ENCODE measurements around the gene TRMT2A. TPM values are rescaled to one million over a fixed set of nuclear protein-coding genes. Genes with fewer than 3 reads are reported as not detected.

TRMT2A gene
- total and polyA plus RNA-seq, 2 of the 8 experiments (the other 6 are each of a cell fraction or from before 2014, with no cell fraction given), result 44.9 to 50.3 TPM

- Histone ChIP-seq H4K20me1 (replicated peaks in 1 of 2; ENCODE audit: control insufficient read depth in 1 of 2, insufficient read depth in 2 of 2, low read length in 2 of 2) (peaks cover 0 to under 1% of the 10 kb centered on the region in 2 experiments), H2BK20ac (ENCODE audit: low read length) (no peak overlapping the region), H2AK5ac (ENCODE audit: low read depth, low read length) (no peak overlapping the region), H3K9me3 (ENCODE audit: insufficient read depth in 2 of 2, low read depth in 1 of 2, low read length in 1 of 2) (no peaks in the 10 kb centered on the region), H2BK5ac (ENCODE audit: low read depth, low read length) (no peak overlapping the region), H3K4ac (replicated peaks; ENCODE audit: insufficient read length, low read depth, low read length) (no peak overlapping the region), H4K8ac (ENCODE audit: extremely low read depth, insufficient read depth, low read length) (no peak overlapping the region; the same call in 1 of the 2 replicates), H3K4me3 (ENCODE audit: extremely low read depth in 1 of 4, insufficient read depth in 2 of 4, low read depth in 3 of 4, low read length in 4 of 4) (no peak overlapping the region), H3K9ac (replicated peaks in 1 of 4; ENCODE audit: extremely low read depth in 1 of 4, low read depth in 3 of 4, low read length in 3 of 4) (no peak overlapping the region), H3K4me2 (ENCODE audit: insufficient read depth in 1 of 2, low read depth in 2 of 2, low read length in 2 of 2) (no peak overlapping the region), H2BK12ac (ENCODE audit: low read depth, low read length) (no peak overlapping the region), H3K23ac (ENCODE audit: insufficient read length) (no peak overlapping the region), H3K18ac (ENCODE audit: extremely low read depth, low read length) (no peak overlapping the region), H3K27me3 (replicated peaks in 1 of 4; ENCODE audit: control insufficient read depth in 3 of 4, extremely low read depth in 1 of 4, insufficient read depth in 3 of 4, low read length in 3 of 4) (no peaks in the 10 kb centered on the region), H2BK15ac (ENCODE audit: low read length) (no peak overlapping the region), H3K23me2 (ENCODE audit: low read depth, low read length) (no peaks in the 10 kb centered on the region), H2AFZ (ENCODE audit: low read length) (no peak overlapping the region), H3K27ac (ENCODE audit: low read depth, low read length) (no peak overlapping the region), H3K79me1 (ENCODE audit: low read depth, low read length) (no peaks in the 10 kb centered on the region), H3K4me1 (replicated peaks in 1 of 4; ENCODE audit: control insufficient read depth in 3 of 4, insufficient read depth in 4 of 4, low read length in 3 of 4) (no peaks in the 10 kb centered on the region), H4K5ac (ENCODE audit: insufficient read length, low read depth, low read length) (no peak overlapping the region), H4K91ac (replicated peaks; ENCODE audit: insufficient read length, low read length) (no peak overlapping the region), H3K14ac (ENCODE audit: insufficient read length) (no peak overlapping the region), H3K56ac (replicated peaks; ENCODE audit: insufficient read length, low read depth, low read length) (no peak overlapping the region), H2BK120ac (replicated peaks; ENCODE audit: low read depth, low read length) (no peak overlapping the region), H3K36me3 (ENCODE audit: control insufficient read depth in 2 of 4, insufficient read depth in 4 of 4, low read length in 3 of 4) (peaks cover 0 to 6% (median 0%) of the 10 kb centered on the region in 4 experiments; a peak in 1 of 8 replicates), H3K79me2 (ENCODE audit: control insufficient read depth in 1 of 2, insufficient read depth in 2 of 2, low read length in 2 of 2) (no peaks in the 10 kb centered on the region)
- FAIRE-seq, result no peak
- TF ChIP-seq SP1 (IDR thresholded peaks at IDR 0.05; ENCODE audit: low read depth, low read length), result no peak
- no peak for TF ChIP-seq BCL11A (IDR thresholded peaks at IDR 0.05; ENCODE audit: low read depth in 2 of 2, low read length in 2 of 2)
- no peak for TF ChIP-seq EGR1 (IDR thresholded peaks at IDR 0.05; ENCODE audit: borderline replicate concordance, low read depth, low read length)
- TF ChIP-seq CTBP2 (IDR thresholded peaks at IDR 0.05; ENCODE audit: borderline replicate concordance, insufficient read depth, insufficient read length, low read length), result no peak
- TF ChIP-seq, protein P1, sequence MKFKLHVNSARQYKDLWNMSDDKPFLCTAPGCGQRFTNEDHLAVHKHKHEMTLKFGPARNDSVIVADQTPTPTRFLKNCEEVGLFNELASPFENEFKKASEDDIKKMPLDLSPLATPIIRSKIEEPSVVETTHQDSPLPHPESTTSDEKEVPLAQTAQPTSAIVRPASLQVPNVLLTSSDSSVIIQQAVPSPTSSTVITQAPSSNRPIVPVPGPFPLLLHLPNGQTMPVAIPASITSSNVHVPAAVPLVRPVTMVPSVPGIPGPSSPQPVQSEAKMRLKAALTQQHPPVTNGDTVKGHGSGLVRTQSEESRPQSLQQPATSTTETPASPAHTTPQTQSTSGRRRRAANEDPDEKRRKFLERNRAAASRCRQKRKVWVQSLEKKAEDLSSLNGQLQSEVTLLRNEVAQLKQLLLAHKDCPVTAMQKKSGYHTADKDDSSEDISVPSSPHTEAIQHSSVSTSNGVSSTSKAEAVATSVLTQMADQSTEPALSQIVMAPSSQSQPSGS (IDR thresholded peaks at IDR 0.05; ENCODE audit: low read length), result no peak
- no peak for TF ChIP-seq CBX5 (IDR thresholded peaks at IDR 0.05; ENCODE audit: low read depth, low read length)
- no peak for TF ChIP-seq SP4 (IDR thresholded peaks at IDR 0.05; ENCODE audit: low read length)
- TF ChIP-seq MAFK (IDR thresholded peaks at IDR 0.05; ENCODE audit: low read depth, low read length), result no peak
- TF ChIP-seq BRCA1 (IDR thresholded peaks at IDR 0.05; ENCODE audit: low read depth, low read length), result no peak
- no peak for TF ChIP-seq TAF1 (IDR thresholded peaks at IDR 0.05; ENCODE audit: low read depth, low read length)
- no peak for TF ChIP-seq NANOG (IDR thresholded peaks at IDR 0.05; ENCODE audit: insufficient read depth, low read depth, low read length, poor library complexity, severe bottlenecking)
- ChIA-PET POLR2A (ENCODE audit: partially characterized antibody) (interaction anchor here (2.8 kb wide), 1 partner anchor 27 kb away, joined by 14 read pairs; the partner anchor contains the start of gene TRMT2A), CTCF (ENCODE audit: partially characterized antibody) (no interaction called here)
- DNase-seq (ENCODE audit: low read depth in 1 of 2, low spot score in 2 of 2), result no peak
- 89% methylated on average over 10 of the region's 21 CpGs; no CpG with 5 or more reads in 1 of the 2 experiments for WGBS, 2 experiments (ENCODE audit: extremely low coverage in 1 of 2, insufficient coverage in 1 of 2, insufficient read length in 1 of 2, insufficient replicate concordance in 2 of 2, low coverage in 1 of 2, low lambda C conversion rate in 2 of 2, missing lambda C conversion rate in 1 of 2)
These were observed 28.8 kb upstream of the TRMT2A start for GRCh38 chr22:20145832-20146223.
